HK-2 (cell line): ENCODE data around the gene TMEM215.
"Not testable (repeated sequence)": the region's sequence is repeated elsewhere in the genome, so short reads cannot be mapped to it uniquely, and the experiment has no call there.

Source experiments
- DNase-seq: peaks from one replicate; pipeline ENCODE4 v3.0.0-alpha.2; 2018; ENCODE audit not compliant: unreplicated experiment

The TMEM215 gene, protein sequence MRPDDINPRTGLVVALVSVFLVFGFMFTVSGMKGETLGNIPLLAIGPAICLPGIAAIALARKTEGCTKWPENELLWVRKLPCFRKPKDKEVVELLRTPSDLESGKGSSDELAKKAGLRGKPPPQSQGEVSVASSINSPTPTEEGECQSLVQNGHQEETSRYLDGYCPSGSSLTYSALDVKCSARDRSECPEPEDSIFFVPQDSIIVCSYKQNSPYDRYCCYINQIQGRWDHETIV

DNA sequence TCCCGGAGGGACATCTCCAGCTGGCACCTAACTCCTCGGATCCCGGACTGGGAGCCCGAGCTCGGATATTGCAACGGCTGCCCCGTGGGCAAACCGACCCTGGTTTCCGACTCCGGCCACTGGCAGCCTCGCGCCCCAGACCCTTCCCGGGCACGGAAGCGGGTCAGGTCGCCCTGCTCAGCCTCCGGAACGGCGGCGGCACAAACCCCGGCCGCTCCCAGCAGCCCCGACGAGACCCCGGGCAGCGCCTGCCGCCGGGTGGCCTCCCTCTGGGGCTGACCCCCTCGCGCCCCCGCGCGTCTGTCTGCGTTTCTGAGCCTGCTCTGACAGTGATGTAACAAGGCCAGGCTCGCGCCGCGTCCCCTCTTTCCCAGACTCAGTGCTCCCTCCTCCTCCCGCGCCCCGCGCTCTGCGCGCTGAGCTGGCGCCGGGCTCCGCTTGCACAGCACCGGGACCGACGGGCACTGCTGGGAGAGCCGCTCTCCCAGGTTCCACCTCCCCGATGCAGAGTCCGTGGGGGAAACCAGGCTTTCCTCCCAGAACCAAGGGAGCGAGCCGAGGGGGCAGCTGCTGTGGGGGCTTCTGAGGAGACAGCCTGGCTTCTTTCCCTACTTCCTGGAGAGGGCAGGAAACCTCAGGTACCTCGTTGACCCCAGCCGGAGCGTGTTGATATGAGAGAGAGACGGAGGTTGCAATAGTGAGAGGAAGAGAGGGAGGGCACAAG, at the start of gene TMEM215:
TMEM215 (plus strand) TSS at position 373 of the 724 bp plus-strand sequence. CDS start 644 bp downstream, outside the sequence.
- DNase-seq: no peak

DNA sequence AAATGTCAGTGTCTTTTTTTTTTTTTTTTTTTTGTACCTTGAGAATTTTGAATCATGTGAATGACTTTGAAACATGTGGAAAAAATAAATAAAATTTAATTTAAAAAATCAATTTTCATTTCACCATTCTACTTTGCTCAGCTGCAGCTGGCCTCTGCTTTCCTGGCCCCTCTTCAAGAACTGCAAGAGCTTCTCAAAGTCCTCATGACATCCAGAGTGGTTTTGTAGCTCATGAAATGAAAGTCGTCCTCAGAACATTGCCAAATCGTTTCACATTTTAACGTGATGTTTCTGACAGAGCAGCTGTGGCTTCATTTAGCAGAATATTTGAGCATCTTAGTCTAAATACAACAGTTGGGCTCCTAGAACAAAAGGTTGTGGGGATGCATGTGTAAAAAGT, 47.9 kb upstream of the TMEM215 start:
- no peak for DNase-seq

- no peak for DNase-seq
These were observed 46.0 kb upstream of the TMEM215 start for GRCh38 chr9:32737378-32737777.

DNA sequence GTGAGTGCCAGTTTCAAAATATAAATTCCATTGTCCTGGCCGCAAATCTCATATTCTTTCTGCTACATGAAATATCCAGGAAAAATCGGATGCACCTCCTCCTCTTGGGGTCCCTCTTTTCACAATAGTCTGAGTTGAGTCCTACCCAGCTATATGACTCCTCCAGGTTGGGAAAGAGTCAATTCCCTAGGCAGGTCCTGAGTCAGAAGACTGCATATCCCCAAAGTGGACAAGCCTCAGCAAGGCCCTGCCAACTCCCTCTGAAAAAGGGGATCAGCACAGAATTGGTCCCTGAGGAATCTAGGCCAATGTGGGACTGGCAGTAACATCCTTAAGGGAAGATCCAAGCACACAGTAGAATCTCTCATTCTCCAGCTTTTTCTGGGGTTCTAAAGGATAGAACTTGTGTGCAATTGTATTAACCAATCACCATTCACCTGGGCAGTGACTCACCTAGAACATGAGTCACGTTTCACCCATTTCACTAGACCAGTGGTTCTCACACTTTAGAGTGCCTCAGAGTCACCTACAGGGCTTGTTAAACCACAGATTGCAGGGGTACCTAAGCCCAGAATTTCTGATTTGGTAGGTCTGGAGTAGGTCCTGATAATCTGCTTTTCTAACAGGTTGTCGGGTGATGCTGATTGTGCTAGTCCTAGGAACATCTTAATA, 44.7 kb upstream of the TMEM215 start:
- DNase-seq: no peak

DNA sequence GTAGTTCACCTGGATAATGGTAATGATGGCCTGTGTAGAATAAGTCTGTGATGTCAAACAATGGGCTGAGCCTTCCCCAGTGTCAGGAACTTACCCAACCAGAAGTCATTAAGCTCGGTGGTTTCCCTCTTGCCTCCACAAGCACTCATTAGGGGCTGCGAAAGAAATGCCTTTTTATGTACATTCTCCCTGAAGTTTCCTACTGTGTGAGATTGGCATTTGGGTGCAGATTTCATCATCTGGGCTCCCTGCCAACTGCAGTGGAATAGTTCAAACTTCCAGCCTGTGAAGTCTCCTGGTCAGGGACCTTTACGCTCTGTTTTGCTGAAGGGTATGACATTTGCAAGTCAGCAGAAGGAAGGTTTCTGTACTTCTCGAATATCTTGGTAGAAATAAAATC, 41.6 kb upstream of the TMEM215 start:
- DNase-seq: no peak

GRCh38 chr9:32742296-32742695, 41.0 kb upstream of the TMEM215 start:
- DNase-seq: no peak

DNA sequence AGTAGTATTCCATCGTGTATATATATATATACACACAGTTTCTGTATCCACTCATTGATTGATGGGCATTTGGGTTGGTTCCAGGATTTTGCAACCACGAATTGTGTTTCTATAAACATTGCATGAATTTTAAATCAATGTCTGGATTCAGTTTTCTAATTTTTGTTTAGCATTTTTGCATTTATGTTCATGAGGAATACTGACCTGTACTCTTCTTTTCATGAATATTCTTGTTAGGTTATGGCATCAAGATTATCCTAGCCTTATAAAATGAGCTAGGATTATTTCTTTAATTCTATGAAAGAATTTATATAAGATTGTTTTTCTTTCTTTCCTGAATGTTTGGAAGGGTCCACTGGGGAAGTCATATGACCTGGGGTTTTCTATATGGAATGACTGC, 35.3 kb upstream of the TMEM215 start:
- DNase-seq: no peak

- no peak for DNase-seq
These were observed 27.6 kb upstream of the TMEM215 start for GRCh38 chr9:32755730-32756129.

GRCh38 chr9:32764139-32764538, 19.2 kb upstream of the TMEM215 start:
- DNase-seq: no peak

DNA sequence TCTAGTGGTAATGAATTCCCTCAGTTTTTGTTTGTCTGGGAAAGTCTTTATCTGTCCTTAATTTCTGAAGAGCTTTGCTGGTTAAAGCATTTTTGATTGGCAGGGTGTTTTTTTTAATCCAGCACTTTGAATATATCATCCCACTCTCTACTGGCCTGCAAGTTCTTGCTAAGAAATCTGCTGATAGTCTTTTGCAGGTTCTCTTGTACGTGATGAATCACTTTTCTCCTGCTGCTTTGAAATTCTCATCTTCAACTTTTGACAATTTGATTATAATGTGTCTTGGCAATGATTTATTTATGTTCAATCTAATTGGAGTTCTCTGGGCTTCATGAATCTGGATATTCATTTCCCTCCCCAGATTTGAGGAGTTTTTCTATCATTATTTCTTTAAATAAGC, 8.1 kb upstream of the TMEM215 start:
- DNase-seq: no peak

GRCh38 chr9:32776201-32776600, 7.1 kb upstream of the TMEM215 start:
- DNase-seq: no peak

- no peak for DNase-seq
These were observed 718 bp upstream of the TMEM215 start for GRCh38 chr9:32782476-32783167.

GRCh38 chr9:32787816-32788215, 4.5 kb downstream of the TMEM215 start:
- no peak for DNase-seq

GRCh38 chr9:32796015-32796414, 12.7 kb downstream of the TMEM215 start:
- DNase-seq: not testable (repeated sequence)

DNA sequence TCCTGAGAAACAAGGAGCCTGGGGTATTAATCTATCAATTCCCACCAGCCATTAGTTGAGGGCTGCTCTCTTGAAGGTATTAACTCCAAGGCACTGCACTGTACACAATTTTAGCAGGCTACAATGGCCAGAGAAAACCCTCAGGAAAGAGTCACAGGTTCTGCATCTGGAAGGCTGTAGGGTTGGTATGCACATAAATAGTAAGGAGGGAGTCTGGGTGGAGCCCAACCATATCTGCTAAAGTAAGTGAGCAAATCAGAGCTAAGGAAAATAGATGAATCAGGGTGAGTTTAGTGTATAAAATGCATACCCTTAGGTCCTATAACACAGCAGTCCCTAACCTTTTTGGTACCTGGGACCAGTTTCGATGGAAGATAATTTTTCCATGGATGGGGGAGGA, 18.2 kb downstream of the TMEM215 start:
- DNase-seq: no peak

- DNase-seq: no peak
These were observed 23.9 kb downstream of the TMEM215 start for GRCh38 chr9:32807217-32807616.

DNA sequence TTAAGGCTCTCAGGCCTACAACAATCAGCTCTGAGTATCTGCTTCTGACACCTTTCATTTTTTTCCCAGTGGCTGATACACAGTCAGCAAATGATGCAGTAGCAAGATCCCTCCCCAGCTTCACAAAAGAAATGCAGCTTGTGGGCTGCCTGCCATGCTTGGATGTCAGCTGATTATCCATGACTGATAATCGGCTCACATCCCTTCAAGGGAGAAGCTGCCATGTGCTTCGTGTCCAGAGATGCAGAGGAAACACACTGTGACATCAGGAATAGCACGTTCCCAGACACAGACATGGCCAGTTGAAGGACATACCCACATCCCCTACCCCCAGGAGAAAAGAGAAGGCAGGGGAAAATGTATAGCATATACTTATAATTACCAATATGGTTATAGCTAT, 27.9 kb downstream of the TMEM215 start:
- DNase-seq: no peak

DNA sequence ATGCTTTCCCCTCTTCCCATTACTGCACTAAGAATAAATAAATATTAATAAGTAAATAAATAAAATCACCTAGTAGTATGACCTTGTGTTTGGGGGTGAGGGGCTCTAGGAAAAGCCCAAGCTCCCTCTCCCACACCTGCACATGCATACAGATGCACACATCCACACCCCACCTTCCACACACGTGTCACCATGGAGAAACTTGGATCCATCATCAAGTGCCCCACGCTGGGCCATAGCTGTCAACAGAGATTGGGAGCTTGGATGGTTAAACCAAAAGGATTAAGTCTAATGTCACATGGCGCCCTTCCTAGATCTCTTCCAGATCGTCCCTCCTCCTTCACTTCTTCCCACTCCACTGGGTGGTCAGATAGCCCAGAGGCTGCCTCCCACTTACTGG, 37.0 kb downstream of the TMEM215 start:
- DNase-seq: no peak

DNA sequence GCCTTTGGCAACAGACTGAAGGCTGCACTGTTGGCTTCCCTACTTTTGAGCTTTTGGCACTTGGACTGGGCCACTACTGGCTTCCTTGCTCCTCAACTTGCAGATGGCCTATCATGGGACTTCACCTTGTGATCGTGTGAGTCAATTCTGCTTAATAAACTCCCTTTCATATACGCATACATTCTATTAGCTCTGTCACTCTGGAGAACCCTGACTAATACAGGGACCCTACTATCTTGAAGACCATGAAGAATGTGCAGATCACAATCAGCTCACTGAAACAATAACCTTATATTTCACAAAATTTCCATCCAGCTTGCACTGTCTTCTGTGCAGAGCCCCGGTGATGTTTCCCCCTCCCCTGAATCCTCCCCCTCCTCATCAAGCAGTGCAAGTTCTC, 39.8 kb downstream of the TMEM215 start:
- no peak for DNase-seq

- no peak for DNase-seq
These were observed 40.2 kb downstream of the TMEM215 start for GRCh38 chr9:32823551-32823950.

DNA sequence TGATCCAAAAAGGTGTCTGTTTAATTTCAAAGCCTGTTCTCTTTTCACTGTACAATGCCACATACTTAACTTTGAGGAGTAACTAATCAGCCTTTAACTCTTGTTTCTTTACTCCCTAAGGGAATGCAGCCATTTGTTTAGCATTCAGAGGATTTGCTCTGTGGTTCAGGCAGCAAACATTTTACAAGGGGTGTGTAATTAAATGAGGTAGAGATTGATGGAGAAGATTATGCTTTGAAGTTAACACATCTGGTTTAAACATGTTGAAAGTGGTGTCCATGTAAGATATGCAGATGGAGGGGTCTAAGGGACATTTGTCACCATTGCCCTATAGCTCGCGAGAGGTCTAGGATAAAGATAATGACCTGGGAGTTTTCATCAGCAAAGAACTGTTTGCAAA, 41.9 kb downstream of the TMEM215 start:
- DNase-seq: no peak

DNA sequence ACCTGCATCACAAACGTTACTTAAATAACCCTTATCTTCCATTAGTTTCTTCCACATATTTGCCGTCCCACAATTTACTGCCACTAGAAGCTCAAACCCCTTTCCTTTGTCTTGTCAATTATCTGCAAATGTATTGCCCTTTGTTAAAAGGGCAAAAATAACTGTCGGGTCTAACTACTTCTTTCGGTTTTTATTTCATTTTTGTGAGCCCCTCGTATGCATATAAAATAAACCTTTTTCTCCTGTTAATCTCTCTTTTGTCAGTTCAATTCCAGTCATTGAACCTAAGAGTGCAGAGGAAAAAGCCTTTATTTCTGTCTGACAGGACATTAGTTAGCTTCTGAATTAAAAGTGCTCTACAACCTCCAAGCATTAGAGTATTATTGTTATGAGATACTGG, 45.5 kb downstream of the TMEM215 start:
- DNase-seq: no peak
